IPS-18c (cell line): Measurements from ENCODE around the gene FUZ.
A peak's percentile ranks its signal among the peaks of the same experiment; 100 is the strongest.
"Not testable (repeated sequence)": the region's sequence is repeated elsewhere in the genome, so short reads cannot be mapped to it uniquely, and the experiment has no call there.

ENCODE experiments used
- H3K4me3 ChIP-seq: 2 replicates; pipeline ENCODE4 v1.7.0; 2013; ENCODE audit warnings: low read depth, mild to moderate bottlenecking, low read length, moderate library complexity; ENCODE audit not compliant: insufficient read depth
- H3K9me3 ChIP-seq: one replicate; pipeline ENCODE4 v1.6.1; 2013; ENCODE audit warnings: mild to moderate bottlenecking, low read length, moderate library complexity; ENCODE audit not compliant: control insufficient read depth, insufficient read depth

The FUZ gene

GRCh38 chr19:49838885-49839588 is 25.9 kb upstream of the FUZ start:
- no peaks in the 10 kb centered on the region for H3K9me3 ChIP-seq
- no peak overlapping the region for H3K4me3 ChIP-seq

- no peaks in the 10 kb centered on the region for H3K9me3 ChIP-seq
- H3K4me3 ChIP-seq, result no peak overlapping the region
Measured at GRCh38 chr19:49837425-49837824, 24.3 kb upstream of the FUZ start.

- Histone ChIP-seq H3K4me3 (no peak overlapping the region), H3K9me3 (no peaks in the 10 kb centered on the region)
Measured at GRCh38 chr19:49837009-49837310, 23.9 kb upstream of the FUZ start.

GRCh38 chr19:49836176-49837008 is 23.3 kb upstream of the FUZ start:
- Histone ChIP-seq H3K4me3 (no peak overlapping the region), H3K9me3 (no peaks in the 10 kb centered on the region)

GRCh38 chr19:49835562-49835961 is 22.5 kb upstream of the FUZ start:
- H3K9me3 ChIP-seq, result no peaks in the 10 kb centered on the region
- H3K4me3 ChIP-seq, result no peak overlapping the region

- H3K4me3 ChIP-seq, result no peak overlapping the region
- no peaks in the 10 kb centered on the region for H3K9me3 ChIP-seq
Measured at GRCh38 chr19:49833599-49833998, 20.5 kb upstream of the FUZ start.

GRCh38 chr19:49832556-49832955 is 19.5 kb upstream of the FUZ start:
- H3K4me3 ChIP-seq, result no peak overlapping the region
- no peaks in the 10 kb centered on the region for H3K9me3 ChIP-seq

DNA sequence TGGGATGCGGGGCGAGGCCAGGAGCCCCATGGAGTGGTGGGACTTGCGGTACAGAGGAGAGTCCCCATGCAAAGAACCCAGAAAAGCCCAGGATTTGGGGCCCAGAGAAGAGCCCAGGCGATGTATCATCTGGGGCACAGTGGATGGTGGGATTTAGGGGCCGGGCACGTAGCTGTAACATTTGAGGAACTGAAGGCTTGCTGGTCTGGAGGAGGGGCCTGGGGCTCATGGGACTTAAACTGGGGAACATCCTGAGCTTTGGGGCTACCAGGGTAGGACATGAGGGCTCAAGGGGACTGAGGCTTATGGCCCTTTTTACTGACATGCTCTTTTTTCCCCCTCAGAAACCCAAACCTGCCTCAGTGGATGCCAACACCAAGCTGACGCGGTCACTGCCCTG is 18.5 kb upstream of the FUZ start:
- Histone ChIP-seq H3K4me3 (no peak overlapping the region), H3K9me3 (no peaks in the 10 kb centered on the region)

DNA sequence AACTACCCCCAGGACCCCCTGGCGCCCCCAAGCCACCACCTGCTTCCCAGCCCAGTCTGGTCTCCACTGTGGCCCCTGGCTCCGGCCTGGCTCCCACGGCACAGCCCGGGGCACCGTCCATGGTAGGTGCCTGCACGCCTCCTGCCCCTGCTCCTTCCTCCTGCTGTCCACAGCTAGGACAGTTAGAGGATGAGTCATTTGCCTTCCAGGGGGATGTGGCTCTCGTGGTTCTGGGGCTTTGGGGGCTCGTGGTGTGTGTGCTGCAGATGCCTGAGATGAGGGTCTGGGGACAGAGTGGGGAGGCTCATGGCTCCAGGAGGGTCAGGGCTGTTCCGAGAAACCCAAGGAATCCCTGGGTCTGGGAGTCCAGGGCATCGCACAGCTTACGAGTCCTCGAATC is 17.7 kb upstream of the FUZ start:
- Histone ChIP-seq H3K9me3 (no peaks in the 10 kb centered on the region), H3K4me3 (no peak overlapping the region)

DNA sequence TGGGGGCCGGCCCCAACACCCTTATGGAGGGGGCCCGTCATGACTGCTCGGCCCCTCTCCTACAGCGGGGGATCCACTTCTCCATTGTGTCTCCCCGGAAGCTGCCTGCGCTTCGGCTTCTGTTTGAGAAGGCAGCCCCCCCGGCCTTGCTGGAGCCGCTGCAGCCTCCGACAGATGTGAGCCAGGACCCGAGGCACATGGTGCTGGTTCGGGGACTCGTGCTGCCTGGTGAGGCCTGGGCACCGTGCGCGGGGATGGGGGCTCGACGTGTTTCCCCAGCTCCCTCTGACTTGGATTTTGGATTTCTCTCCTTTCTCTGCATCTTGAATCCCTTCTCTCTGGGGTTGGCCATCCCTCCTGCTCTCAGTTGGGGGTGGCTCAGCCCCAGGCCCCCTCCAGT is 16.6 kb upstream of the FUZ start:
- H3K4me3 ChIP-seq, result no peak overlapping the region
- no peaks in the 10 kb centered on the region for H3K9me3 ChIP-seq

DNA sequence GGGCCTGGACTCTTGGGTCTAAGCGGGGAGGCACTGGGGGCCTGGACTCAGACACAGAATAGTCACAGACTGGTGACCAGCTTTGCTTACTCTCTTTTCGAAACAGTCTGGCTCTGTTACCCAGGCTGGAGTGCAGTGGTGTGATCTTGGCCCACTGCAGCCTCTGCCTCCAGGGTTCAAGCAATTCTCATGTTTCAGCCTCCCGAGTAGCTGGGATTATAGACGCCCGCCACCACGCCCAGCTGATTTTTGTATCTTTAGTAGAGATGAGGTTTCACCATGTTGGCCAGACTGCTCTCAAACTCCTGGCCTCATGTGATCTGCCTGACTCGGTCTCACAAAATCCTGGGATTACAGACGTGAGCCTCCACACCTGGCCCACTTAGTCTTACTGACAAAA is 16.1 kb upstream of the FUZ start:
- Histone ChIP-seq H3K4me3 (no peak overlapping the region), H3K9me3 (no peaks in the 10 kb centered on the region)

GRCh38 chr19:49827034-49827433 is 13.9 kb upstream of the FUZ start:
- Histone ChIP-seq H3K9me3 (no peaks in the 10 kb centered on the region), H3K4me3 (no peak overlapping the region)

DNA sequence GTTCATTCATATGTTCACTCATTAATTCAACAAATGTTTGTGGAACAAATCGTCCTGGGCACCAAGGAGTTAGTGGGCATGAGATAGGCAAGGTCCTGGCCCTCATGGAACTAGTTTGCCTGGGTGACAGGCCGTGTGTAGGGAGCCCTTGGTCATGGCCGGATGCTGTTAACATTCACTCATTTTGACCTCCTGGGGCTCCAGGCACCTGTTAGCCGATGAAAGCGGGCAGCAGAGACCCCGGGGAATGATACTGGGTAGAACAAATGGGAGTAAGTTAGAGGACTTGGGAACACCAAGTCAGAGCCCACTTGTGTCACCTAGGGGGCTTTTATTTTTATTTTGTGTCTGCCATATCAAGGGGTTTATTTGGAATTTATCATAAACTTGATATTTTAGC is 11.6 kb upstream of the FUZ start:
- H3K9me3 ChIP-seq, result no peaks in the 10 kb centered on the region
- no peak overlapping the region for H3K4me3 ChIP-seq

DNA sequence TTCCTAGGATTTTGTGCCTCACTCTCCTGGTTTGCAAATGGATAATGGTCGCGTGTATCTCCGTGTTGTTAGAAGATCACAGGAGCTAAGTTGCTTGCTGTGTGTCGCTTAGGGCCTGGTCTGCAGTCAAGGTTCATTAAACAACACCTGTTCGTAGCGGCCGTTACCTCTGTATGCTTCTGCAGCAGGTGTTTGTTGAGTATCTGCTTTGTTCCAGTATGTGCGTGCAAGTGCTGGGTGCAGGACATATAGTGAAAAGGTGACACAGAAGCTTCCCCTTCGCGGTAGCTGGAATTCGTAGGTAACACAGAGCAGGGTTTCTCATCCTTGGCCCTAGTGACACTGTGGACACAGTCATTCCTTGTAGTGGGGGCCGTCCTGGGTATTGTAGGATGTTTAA is 10.4 kb upstream of the FUZ start:
- Histone ChIP-seq H3K4me3 (no peak overlapping the region), H3K9me3 (no peaks in the 10 kb centered on the region)

DNA sequence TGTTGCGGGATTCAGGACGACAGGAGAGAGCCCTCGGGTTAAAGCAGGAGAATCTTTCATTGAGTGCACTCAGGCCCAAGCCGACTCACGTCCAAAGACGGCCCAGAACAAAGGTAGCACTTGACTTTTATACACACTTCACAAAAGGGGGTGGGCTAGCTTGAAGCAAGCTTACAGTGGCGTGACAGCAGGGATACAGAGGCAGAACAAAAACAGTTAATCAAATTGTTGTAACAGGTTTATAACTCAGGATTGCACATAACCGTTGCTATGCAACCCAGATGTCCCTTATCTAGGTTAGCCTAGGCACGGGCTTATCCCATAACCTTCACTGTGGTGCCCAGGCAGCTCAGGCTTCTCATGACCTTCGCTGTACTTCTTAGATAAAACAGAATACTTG is 7.0 kb upstream of the FUZ start:
- no peaks in the 10 kb centered on the region for H3K9me3 ChIP-seq
- no peak overlapping the region for H3K4me3 ChIP-seq

- peak overlapping the region; percentile 95 for H3K4me3 ChIP-seq
- not testable (repeated sequence) for H3K9me3 ChIP-seq
Measured at GRCh38 chr19:49819452-49820115, 6.5 kb upstream of the FUZ start.

DNA sequence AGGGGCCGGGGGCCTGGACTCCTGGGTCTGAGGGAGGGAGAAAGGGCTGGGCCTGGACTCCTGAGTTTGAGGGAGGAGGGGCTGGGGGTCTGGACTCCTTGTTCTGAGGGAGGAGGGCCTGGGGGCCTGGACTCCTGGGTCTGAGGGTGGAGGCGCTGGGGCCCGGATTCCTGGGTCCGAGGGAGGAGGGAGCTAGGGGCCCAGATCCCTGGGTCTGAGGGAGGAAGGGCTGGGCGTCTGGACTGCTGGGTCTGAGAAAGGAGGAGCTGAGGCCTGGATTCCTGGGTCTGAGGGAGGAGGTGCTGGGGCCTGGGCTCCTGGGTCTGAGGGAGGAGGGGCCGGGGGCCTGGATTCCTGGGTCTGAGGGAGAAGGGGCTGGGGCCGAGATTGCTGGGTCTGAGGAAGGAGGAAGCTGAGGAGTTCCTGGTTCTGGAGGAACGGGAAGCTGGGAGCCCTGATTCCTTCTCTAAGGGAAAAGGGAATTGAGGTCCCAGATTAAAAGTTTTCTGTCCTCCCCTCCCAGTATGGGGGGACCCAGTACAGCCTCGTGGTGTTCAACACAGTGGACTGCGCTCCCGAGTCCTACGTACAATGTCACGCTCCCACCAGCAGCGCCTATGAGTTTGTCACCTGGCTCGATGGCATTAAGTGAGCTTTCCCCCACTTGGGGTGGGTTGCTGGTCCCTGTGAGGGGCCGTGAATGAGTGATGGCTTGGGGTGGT is 5.7 kb upstream of the FUZ start:
- peak overlapping the region; percentile 95 for H3K4me3 ChIP-seq
- H3K9me3 ChIP-seq, result no peaks in the 10 kb centered on the region
